ENCODE results near the gene SLC35E3.

GRCh38 chr12:68746572-68747180 lies 700 bp downstream of the SLC35E3 start:
- TF ChIP-seq CTCF (IDR thresholded peaks at IDR 0.05; ENCODE audit: low read length): no peak
- TF ChIP-seq EZH2 (IDR thresholded peaks at IDR 0.05; ENCODE audit: borderline replicate concordance, low read length): no peak

All from OCI-LY1 (cell line).